GM21390 (cell line): Measurements from ENCODE around the gene HAPLN3.
A peak's percentile ranks its signal among the peaks of the same experiment; 100 is the strongest.

Experiments
- ATAC-seq: cut with Tn5 transposase; IDR thresholded peaks from one replicate; pipeline ENCODE4 v1.9.1; 2021; ENCODE audit not compliant: unreplicated experiment

HAPLN3 gene

GRCh38 chr15:88897142-88897455 lies 1.8 kb upstream of the HAPLN3 start:
- ATAC-seq = no peak

DNA sequence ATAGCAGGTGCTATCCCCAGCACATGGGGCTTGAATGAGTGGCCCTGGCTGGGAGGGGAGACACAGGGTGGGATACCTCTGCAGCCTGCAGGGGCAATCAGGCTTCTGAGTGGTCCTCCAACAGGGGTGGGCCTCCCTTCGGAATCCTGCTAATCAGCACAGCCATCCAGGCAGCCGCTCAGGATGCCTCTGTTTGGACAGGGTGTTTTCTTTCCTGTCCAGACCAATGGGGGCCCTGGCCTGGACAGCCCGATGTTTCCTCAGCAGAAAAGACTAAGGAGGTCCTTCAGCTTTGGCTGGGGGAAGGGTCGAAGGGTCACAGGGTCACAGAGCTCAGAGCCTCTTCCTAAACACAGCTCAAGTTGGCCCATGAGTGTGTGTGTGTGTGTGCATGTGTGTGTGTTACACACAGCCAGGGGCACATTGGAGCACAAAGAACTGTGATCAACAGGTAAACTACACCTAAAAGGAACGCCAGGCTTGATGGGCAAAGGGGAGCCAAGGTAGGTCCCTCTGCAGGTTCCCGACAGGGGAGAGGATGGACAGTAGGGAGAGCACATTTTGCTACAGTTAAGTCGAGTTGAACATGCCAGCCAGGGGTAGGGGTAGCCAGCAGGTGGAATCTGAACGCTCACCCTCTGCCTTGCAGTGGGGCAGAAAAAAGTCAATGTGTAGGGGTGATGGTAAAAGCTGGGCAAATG lies 1.1 kb upstream of the HAPLN3 start:
- ATAC-seq = no peak

- ATAC-seq = no peak
Measured at GRCh38 chr15:88894348-88894818, 961 bp downstream of the HAPLN3 start.

GRCh38 chr15:88891540-88892254 lies 3.6 kb downstream of the HAPLN3 start:
- ATAC-seq = no peak

DNA sequence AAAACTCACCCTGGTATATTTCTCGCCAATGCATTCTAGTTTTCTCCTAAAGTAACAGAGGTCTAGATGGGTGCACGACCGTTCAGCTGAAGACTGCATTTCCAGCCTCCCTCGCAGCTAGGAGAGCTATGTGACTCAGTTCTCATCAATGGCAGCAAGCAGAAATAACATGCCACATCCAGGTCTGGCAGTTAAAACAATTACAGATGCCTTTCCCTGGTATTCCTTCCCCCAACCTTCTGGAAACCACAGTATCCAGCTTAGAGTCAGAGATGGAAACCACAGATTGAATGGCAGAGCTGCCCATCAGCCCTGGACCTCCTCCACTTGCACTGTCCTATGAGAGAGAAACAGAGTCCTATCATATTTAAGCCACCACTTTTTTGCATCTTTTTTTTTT lies 4.8 kb downstream of the HAPLN3 start:
- ATAC-seq = no peak

DNA sequence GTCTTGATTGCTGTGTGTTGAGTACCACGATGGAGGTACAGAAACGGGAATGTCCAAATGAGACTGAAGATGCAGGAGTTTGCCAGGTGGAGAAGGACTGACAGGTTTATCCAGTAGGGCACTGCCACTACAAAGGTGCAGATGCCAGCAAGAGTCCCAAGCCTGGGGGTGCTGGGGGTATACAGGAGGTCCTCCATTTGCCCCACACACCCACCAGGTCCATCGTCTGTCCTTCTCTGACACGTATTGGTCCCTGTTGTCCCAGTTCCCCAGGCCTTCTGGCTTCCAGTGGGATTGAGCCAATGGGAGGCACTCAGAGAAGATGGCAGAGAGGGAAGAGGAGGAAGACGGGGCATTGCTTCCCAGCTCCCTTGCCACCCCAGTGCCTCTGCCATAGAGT lies 6.6 kb downstream of the HAPLN3 start:
- ATAC-seq = no peak

DNA sequence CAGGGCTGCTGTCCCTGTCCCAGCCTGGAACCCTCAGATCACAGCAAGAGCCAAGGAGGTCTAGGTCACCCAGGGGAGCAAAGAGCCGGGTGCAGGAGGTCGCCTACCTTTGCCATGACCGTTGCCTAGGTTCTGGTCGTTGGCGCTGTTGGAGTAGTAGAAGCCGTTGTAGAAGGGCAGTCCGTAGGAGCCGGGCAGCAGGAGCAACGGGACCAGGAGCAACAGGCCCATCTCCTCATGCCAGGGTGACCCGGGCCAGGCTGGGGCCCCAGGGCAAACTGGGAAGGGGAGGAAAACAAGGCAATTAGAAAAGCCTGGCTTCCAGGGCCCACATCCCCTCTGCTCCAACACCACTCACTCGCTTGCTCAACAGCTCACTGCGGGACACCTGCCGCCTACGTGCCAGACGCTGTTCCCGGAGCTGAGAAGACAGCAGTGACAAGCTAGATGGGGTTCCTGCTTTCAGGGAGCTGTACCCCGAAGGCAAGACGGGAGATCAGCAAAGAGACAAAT lies 8.2 kb downstream of the HAPLN3 start:
- ATAC-seq = no peak

DNA sequence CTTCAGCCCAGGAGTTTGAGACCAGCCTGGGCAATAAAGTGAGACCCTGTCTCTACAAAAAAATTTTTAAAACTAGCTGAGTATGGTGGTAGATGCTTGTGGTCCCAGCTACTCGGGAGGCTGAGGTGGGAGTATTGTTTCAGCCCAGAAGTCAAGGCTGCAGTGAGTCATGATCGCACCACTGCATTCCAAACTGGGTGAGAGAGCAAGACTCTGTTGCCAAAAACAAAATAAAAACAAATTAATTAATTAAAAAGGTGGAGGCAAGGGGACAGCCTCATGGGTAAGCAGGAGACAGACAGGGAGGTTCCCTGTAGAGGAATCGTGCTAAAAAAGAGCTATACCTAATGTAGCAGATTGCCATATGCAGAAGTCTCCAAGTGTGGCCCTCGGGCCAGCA lies 12.6 kb downstream of the HAPLN3 start:
- no peak for ATAC-seq

- no peak for ATAC-seq
Measured at GRCh38 chr15:88881775-88882174, 13.6 kb downstream of the HAPLN3 start.

DNA sequence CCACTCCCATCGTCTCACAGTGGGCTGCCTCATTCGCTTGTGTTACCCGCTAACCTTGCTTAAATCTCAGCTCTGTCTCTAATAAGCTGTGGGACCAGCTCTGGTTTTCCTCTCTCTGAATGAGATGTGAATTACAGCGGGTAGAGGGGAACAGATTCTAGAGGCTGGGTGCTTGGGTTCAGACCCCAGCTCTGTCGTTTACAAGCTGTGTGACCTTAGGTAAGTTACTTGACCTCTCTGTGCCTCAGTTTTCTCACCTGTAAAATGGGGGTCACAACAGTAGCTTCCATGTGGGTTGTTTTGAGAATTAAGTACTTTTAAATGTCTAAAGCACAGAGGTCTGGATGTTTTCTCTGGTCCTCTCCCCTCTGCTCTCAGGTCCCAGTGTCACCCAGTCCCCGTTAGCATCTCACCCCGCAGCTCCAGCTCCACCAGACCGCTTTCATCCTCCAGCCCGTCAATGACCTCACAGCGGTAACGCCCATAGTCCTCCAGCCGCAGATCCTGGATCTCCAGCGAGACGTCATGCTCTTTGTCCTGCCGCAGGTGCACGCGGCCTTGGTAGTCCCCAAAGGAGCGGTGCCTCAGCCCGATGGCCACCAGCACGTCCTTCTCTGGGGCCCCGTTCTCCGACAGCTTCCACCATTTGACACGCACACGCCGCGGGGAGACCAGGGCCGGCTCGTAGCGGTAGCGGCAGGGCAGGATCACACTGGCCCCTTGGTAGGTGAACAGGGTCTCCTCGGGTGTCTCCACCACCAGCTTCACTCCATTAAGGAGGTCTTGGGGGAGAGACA lies 14.2 kb downstream of the HAPLN3 start:
- no peak for ATAC-seq

DNA sequence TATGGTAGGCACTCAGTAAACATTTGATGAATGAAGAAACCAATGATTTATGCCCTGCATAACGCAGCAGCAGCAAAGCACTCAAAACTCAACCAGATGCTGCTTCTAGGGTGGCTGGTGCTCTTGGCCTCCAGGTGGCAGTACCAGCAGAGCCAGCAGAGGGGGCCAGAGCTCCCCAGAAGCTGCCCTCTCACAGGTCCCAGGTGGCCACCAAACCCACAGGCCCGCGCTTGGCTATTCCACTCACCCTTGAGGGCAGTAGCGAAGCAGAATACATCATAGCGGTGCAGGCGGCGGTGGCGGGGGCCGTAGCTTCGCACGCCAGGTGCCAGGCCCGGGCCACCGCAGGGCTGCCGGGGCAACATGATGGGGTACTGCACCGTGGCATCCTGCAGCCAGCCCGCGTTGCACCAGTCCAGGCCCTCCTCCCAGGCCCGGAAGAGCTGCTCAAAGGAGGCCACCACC lies 16.6 kb downstream of the HAPLN3 start:
- ATAC-seq = peak; percentile 74

- ATAC-seq = no peak
Measured at GRCh38 chr15:88877906-88878305, 17.4 kb downstream of the HAPLN3 start.

- no peak for ATAC-seq
Measured at GRCh38 chr15:88877415-88877814, 17.9 kb downstream of the HAPLN3 start.

DNA sequence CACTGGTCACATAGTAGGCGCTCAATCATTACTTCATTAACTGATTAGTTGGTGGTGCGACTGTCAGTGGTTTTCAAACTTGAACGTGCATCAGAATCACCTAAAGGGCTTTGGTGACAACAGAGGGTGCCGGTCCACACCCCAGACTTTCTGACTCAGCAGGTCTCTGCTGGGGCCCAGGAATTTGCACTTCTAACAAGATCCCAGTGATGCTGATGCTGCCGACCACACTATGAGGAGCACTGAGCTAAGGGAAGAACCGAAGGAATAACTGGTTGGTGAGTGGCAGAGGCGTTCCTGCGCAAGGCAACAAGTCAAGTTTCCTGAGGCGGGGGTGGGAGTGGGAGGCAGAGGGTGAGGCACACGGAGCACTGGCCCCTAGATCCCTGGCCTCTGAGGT lies 18.8 kb downstream of the HAPLN3 start:
- ATAC-seq = no peak

DNA sequence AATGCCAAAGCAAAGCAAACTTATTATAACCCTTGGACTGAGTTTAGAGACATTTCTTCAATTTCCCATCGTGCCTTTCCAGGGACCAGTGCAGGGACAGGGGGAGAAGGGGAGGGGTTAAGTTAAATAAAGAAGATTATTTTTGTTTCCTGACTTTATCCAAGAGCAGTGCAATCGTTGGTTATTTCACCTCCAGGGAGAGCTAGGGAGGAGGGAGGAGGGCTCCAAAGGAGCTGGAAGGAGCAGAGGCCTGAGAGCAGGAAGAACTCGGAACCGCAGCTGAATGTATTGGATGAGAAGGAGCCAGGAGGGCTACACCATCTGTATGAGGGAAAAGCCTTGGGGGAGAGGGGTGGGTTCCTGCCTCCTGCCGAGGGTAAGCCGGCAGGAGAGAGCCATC lies 20.7 kb downstream of the HAPLN3 start:
- ATAC-seq = no peak

- ATAC-seq = no peak
Measured at GRCh38 chr15:88874275-88874674, 21.1 kb downstream of the HAPLN3 start.

DNA sequence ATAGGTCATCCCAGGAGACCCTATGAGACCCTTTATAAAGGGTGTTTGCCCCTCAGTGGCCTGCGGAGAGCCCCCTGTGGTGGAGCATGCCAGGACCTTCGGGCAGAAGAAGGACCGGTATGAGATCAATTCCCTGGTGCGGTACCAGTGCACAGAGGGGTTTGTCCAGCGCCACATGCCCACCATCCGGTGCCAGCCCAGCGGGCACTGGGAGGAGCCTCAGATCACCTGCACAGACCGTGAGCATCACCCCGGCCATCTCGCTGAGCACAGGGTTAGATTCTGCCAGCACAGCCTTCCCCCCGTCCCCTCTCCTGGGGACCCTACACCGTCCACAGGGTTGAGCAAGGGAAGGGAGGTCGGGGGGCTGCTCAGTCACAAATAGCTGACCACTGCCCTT lies 21.6 kb downstream of the HAPLN3 start:
- no peak for ATAC-seq

GRCh38 chr15:88872706-88873105 lies 22.6 kb downstream of the HAPLN3 start:
- ATAC-seq = no peak

DNA sequence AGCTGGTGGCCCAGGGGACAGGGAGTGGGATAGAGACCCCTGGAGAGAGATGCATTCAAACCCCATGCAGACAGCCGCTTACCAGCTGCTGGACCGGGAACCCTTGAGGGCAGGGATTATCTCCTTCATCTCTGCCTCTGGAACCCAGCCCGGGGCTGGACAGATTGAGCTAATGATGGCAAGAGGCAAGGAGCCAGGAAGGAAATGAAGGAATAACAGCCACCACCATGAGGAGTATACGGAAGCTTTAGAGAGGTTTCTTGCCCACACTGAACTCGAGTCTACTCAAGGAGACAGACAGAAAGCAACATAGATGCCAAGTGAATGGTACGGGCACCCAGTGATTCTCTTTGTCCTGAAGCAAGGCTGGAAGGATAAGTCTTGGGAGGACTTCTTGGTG lies 23.2 kb downstream of the HAPLN3 start:
- ATAC-seq = no peak

DNA sequence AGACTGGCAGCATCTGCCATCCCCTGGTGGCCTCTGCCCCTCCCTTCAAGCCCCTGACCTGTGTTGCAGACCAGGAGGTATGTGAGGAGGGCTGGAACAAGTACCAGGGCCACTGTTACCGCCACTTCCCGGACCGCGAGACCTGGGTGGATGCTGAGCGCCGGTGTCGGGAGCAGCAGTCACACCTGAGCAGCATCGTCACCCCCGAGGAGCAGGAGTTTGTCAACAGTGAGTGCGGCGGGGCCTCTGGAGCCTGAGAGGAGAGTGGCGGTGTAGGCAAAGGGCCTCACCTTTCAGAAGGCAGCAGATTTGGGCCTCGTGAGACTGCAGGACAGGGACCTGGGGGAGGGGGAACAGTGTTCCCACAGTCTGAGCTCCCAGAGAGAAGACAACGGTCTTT lies 24.0 kb downstream of the HAPLN3 start:
- ATAC-seq = no peak

GRCh38 chr15:88866295-88866881 lies 29.0 kb downstream of the HAPLN3 start:
- no peak for ATAC-seq
